Keratinocyte (primary cell): Measurements from ENCODE around the gene TMEM94. TPM values are rescaled to one million over a fixed set of nuclear protein-coding genes. Genes with fewer than 3 reads are reported as not detected.

Experiments
- DNase-seq: peaks from one replicate; pipeline ENCODE4 v3.0.0-alpha.2; 2011; ENCODE audit warnings: low read depth, missing footprints, low spot score
- FAIRE-seq: peaks from 2 replicates; lab custom pipeline; 2011; peaks lifted over from hg19 to GRCh38; lab: Jason Lieb, UNC
- H2AFZ ChIP-seq: 2 replicates; pipeline ENCODE4 v1.6.0; 2012; ENCODE audit warnings: low read length, control low read depth, inconsistent platforms; ENCODE audit not compliant: control insufficient read depth
- H3K27ac ChIP-seq: 2 replicates; pipeline ENCODE4 v1.5.1; 2011; ENCODE audit warnings: low read length; ENCODE audit not compliant: control insufficient read depth, insufficient read depth
- H3K27me3 ChIP-seq: 3 replicates; pipeline ENCODE4 v1.6.0; 2011; ENCODE audit warnings: low read length; ENCODE audit not compliant: control insufficient read depth, insufficient read depth; ENCODE audit errors: extremely low read depth
- H3K36me3 ChIP-seq, 2 experiments: 2 replicates in 1 of 2; 3 replicates in 1 of 2; pipeline ENCODE4 v1.5.1; 2011; ENCODE audit warnings: low read length in 2 of 2, mild to moderate bottlenecking in 1 of 2; ENCODE audit not compliant: control insufficient read depth in 2 of 2, insufficient read depth in 2 of 2; ENCODE audit errors: extremely low read depth in 1 of 2
- H3K4me1 ChIP-seq: 3 replicates; pipeline ENCODE4 v1.5.1; 2011; ENCODE audit warnings: low read length; ENCODE audit not compliant: control insufficient read depth, insufficient read depth; ENCODE audit errors: extremely low read depth
- H3K4me2 ChIP-seq: 3 replicates; pipeline ENCODE4 v1.6.0; 2011; ENCODE audit warnings: low read depth, low read length; ENCODE audit not compliant: control insufficient read depth, insufficient read depth; ENCODE audit errors: extremely low read depth
- H3K4me3 ChIP-seq, 3 experiments: fragments of 200-600 bp in 1 of 3; sonication (generic) in 1 of 3; 2 replicates in 2 of 3; 3 replicates in 1 of 3; pipeline ENCODE4 v1.5.1; 2011 to 2016; ENCODE audit warnings: low read length in 3 of 3, mild to moderate bottlenecking in 3 of 3, control low read depth in 2 of 3, inconsistent platforms in 1 of 3, low read depth in 1 of 3, mixed read lengths in 1 of 3, mixed run types in 1 of 3, moderate library complexity in 1 of 3; ENCODE audit not compliant: control insufficient read depth in 2 of 3, insufficient read depth in 2 of 3; ENCODE audit errors: extremely low read depth in 1 of 3
- H3K79me2 ChIP-seq: 2 replicates; pipeline ENCODE4 v1.6.0; 2012; ENCODE audit warnings: low read length; ENCODE audit not compliant: control insufficient read depth, insufficient read depth
- H3K9ac ChIP-seq: 3 replicates; pipeline ENCODE4 v1.6.0; 2011; ENCODE audit warnings: low read length; ENCODE audit not compliant: control insufficient read depth, insufficient read depth; ENCODE audit errors: extremely low read depth
- H3K9me1 ChIP-seq: 3 replicates; pipeline ENCODE4 v1.6.0; 2011; ENCODE audit warnings: low read length; ENCODE audit not compliant: control insufficient read depth, insufficient read depth; ENCODE audit errors: extremely low read depth
- H3K9me3 ChIP-seq: 2 replicates; pipeline ENCODE4 v1.5.1; 2012; ENCODE audit warnings: low read depth, low read length; ENCODE audit not compliant: control insufficient read depth
- H4K20me1 ChIP-seq: 3 replicates; pipeline ENCODE4 v1.6.0; 2011; ENCODE audit warnings: low read length; ENCODE audit not compliant: control insufficient read depth, insufficient read depth; ENCODE audit errors: extremely low read depth
- EZH2 ChIP-seq: IDR thresholded peaks from one replicate; pipeline ENCODE4 v1.6.1; 2012; ENCODE audit warnings: inconsistent platforms, mild to moderate bottlenecking, low read length, moderate library complexity
- dilution Hi-C: fragments of 300-500 bp; cut with MboI; formaldehyde crosslinking; loops from one replicate; pipeline ENCODE4 v1.7.0; 2020; ENCODE audit warnings: low sequenced_read_pairs; ENCODE audit not compliant: extremely low pct_ligation_motif_present
- polyA minus RNA-seq, 3 experiments: library from RNA; depleted of rRNA, polyadenylated mRNA; stranded (reverse); fragments of >200 nt; gene quantifications; 1 replicate in 1 of 3; 2 replicates in 1 of 3; 3 replicates in 1 of 3; pipeline ENCODE4 v1.2.3, GENCODE V29; 2011
- polyA plus RNA-seq, 5 experiments: library from polyadenylated mRNA; depleted of rRNA in 3 of 5; stranded (reverse) in 3 of 5; stranded (forward) in 1 of 5; unstranded in 1 of 5; fragments of >200 nt; gene quantifications; 1 replicate in 1 of 5; 2 replicates in 3 of 5; 3 replicates in 1 of 5; pipeline versions ENCODE4 v1.2.1 to v1.2.3, GENCODE V29; 2011 to 2012; ENCODE audit warnings: missing spikeins in 2 of 5, low read depth in 1 of 5, low replicate concordance in 1 of 5
- TF ChIP-seq, protein P1 (sequence below), 3 experiments: IDR thresholded peaks in 1 of 3; conservative IDR thresholded peaks in 1 of 3; optimal IDR thresholded peaks in 1 of 3; 2 replicates in 2 of 3; 3 replicates in 1 of 3; pipeline versions ENCODE3 to v1.5.1; 2011; ENCODE audit warnings: low read length in 3 of 3, mild to moderate bottlenecking in 3 of 3, moderate library complexity in 2 of 3, control low read depth in 1 of 3, inconsistent platforms in 1 of 3; ENCODE audit not compliant: insufficient read depth in 2 of 3; ENCODE audit errors: extremely low read depth in 1 of 3

The TMEM94 gene
- polyA plus RNA-seq (11.7 to 25.1 TPM (median 13.6 TPM) in 3 replicates), polyA minus RNA-seq (24.3 to 121 TPM (median 25.3 TPM) in 3 replicates)
- 8.9 TPM for polyA plus RNA-seq (2011; ENCODE audit: low read depth)
- polyA plus RNA-seq (2011; cell fraction: cytosol; rRNA removed) = 12.1 and 15.4 TPM in 2 replicates
- polyA plus RNA-seq (2011; cell fraction: nucleus; rRNA removed) = 74.8 and 113 TPM in 2 replicates
- 14.8 and 28.1 TPM in 2 replicates for polyA plus RNA-seq (2012; ENCODE audit: low replicate concordance)
- 33.4 TPM for polyA minus RNA-seq (2011; cell fraction: cytosol; rRNA and poly(A)+ RNA removed)
- polyA minus RNA-seq (2011; cell fraction: nucleus; rRNA and poly(A)+ RNA removed) = 35.4 and 36.6 TPM in 2 replicates

DNA sequence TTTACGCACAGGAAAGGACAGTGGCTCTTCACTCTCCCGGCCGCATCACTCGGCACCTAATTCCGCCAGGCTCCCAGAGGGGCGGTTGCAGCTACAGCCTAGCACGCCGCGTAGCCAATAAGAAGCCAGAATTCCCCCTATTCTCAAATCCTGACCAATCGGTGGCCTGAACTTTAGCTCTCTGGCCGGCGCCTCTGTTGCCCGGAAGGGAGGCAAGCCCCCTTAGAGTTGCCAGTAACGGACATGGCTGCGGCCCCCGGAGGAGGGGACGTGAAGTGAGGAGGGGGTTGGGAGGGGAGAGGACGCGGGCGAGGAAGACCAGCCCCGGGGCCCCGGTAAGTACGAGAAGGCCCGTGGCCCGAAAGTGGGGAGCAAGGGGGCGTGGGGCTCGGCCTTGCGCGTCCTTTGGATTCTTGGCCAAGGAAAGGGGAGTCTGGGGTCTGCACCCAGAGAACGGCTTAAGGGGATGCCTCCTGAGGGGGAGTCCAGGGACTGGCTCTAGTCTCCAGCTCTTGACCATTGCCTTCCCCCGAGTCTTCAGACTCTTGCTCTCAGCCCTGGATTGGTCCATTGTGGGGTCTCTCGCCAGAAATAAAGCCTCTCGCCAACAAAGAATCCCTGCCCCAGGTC is at the start of gene TMEM94:
TMEM94 (plus strand) TSS at position 219 of the 630 bp plus-strand sequence. CDS start 15,271 bp downstream, outside the sequence.
- H3K4me3 ChIP-seq = peak within 1 kb of the TSS; percentile 80 to 95 (median 81)
- H3K9me3 ChIP-seq = no peaks in the 10 kb centered on the region
- H3K9ac ChIP-seq = peak within 1 kb of the TSS; percentile 87
- no peak for FAIRE-seq
- H3K27ac ChIP-seq = peak within 1 kb of the TSS; percentile 73
- peak within 1 kb of the TSS; percentile 92 for H2AFZ ChIP-seq
- TF ChIP-seq, protein P1, sequence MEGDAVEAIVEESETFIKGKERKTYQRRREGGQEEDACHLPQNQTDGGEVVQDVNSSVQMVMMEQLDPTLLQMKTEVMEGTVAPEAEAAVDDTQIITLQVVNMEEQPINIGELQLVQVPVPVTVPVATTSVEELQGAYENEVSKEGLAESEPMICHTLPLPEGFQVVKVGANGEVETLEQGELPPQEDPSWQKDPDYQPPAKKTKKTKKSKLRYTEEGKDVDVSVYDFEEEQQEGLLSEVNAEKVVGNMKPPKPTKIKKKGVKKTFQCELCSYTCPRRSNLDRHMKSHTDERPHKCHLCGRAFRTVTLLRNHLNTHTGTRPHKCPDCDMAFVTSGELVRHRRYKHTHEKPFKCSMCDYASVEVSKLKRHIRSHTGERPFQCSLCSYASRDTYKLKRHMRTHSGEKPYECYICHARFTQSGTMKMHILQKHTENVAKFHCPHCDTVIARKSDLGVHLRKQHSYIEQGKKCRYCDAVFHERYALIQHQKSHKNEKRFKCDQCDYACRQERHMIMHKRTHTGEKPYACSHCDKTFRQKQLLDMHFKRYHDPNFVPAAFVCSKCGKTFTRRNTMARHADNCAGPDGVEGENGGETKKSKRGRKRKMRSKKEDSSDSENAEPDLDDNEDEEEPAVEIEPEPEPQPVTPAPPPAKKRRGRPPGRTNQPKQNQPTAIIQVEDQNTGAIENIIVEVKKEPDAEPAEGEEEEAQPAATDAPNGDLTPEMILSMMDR (optimal IDR thresholded peaks at IDR 0.05 in 1 of 3, IDR thresholded peaks at IDR 0.05 in 1 of 3, conservative IDR thresholded peaks at IDR 0.05 in 1 of 3; ENCODE audit: extremely low read depth in 1 of 3, insufficient read depth in 2 of 3, low read length in 3 of 3) = no peak
- TF ChIP-seq EZH2 = no peak
- no peaks in the 10 kb centered on the region for H4K20me1 ChIP-seq
- dilution Hi-C loops = no loop called here
- peaks cover 26% of the 10 kb centered on the region for H3K4me1 ChIP-seq
- no peaks in the 10 kb centered on the region for H3K36me3 ChIP-seq
- DNase-seq = peak; percentile 35
- H3K9me1 ChIP-seq = no peaks in the 10 kb centered on the region
- peak within 1 kb of the TSS; percentile 92 for H3K4me2 ChIP-seq
- no peaks in the 10 kb centered on the region for H3K27me3 ChIP-seq
- H3K79me2 ChIP-seq = peaks cover 1% of the 10 kb centered on the region

DNA sequence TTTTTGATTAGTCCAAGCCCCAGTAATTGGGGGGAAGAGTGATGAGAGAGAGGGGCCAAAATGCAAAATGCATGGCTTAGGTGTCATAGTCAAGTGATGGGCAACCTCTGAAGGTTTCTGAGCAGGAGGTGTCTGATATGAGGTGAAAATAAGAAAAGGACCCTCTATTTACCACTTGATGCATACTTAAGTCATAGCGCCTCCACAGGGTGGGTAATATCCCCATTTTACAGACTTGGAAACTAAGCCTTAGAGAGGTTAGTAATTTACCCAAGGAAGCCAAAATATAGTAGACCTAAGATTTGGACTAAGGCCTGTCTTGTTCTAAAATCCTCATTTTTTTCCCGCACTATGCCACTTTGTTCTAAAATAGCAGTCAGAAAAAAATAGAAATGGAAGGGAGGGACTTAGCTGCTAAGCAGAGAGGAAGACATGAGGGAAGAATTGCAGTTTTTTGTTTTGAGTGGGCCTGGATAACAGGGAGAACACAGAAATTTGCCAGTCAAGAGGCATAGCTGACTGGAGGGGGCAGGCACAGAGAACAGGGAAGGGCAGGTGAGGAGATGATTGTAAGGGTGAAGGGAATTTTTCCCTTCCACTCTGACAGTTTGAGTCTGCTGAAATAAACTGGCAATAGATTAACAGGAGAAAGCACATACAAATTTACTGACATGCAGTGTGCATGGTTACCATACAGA is 48.6 kb upstream of the TMEM94 start:
- peaks cover 6% of the 10 kb centered on the region for H4K20me1 ChIP-seq
- H3K4me1 ChIP-seq = peaks cover 12% of the 10 kb centered on the region
- DNase-seq (no peak), FAIRE-seq (no peak)
- no peak overlapping the region for H3K4me2 ChIP-seq
- peaks cover 26% of the 10 kb centered on the region for H3K79me2 ChIP-seq
- no peak overlapping the region for H3K9ac ChIP-seq
- no peak for TF ChIP-seq EZH2
- TF ChIP-seq, protein P1 (optimal IDR thresholded peaks at IDR 0.05 in 1 of 3, IDR thresholded peaks at IDR 0.05 in 1 of 3, conservative IDR thresholded peaks at IDR 0.05 in 1 of 3; ENCODE audit: extremely low read depth in 1 of 3, insufficient read depth in 2 of 3, low read length in 3 of 3) = no peak
- no peaks in the 10 kb centered on the region for H3K27me3 ChIP-seq
- no peaks in the 10 kb centered on the region for H3K9me3 ChIP-seq
- dilution Hi-C loops = no loop called here
- H3K27ac ChIP-seq = no peak overlapping the region
- H3K36me3 ChIP-seq = no peaks in the 10 kb centered on the region
- H3K4me3 ChIP-seq = no peak overlapping the region
- no peaks in the 10 kb centered on the region for H3K9me1 ChIP-seq
- H2AFZ ChIP-seq = no peak overlapping the region
